HG02870 (cell line): Measurements from ENCODE around the gene SMYD1.

Experiments
- ATAC-seq: cut with Tn5 transposase; IDR thresholded peaks from one replicate; pipeline ENCODE4 v1.9.1; 2021; ENCODE audit warnings: mild to moderate bottlenecking, moderate library complexity; ENCODE audit not compliant: unreplicated experiment

The SMYD1 gene

DNA sequence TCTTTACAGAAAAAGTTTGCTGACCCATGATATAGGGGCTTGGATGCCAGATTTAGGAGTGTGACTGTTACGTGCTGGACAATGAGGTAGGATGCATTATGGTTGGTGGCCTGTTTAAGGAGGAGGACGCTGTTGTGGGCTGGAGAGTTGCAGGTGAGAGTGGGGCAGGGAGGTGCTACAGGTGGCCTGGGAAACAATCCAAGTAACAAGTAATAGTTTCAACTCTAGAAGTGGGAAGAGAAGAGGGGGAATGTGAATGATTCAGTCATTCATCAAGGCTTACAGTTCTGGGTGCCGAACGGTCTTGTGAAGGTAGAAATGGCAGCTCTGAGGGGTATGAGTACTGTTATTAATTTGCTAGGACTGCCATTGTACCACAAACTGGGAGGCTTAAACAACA lies 54.1 kb downstream of the SMYD1 start:
- no peak for ATAC-seq

DNA sequence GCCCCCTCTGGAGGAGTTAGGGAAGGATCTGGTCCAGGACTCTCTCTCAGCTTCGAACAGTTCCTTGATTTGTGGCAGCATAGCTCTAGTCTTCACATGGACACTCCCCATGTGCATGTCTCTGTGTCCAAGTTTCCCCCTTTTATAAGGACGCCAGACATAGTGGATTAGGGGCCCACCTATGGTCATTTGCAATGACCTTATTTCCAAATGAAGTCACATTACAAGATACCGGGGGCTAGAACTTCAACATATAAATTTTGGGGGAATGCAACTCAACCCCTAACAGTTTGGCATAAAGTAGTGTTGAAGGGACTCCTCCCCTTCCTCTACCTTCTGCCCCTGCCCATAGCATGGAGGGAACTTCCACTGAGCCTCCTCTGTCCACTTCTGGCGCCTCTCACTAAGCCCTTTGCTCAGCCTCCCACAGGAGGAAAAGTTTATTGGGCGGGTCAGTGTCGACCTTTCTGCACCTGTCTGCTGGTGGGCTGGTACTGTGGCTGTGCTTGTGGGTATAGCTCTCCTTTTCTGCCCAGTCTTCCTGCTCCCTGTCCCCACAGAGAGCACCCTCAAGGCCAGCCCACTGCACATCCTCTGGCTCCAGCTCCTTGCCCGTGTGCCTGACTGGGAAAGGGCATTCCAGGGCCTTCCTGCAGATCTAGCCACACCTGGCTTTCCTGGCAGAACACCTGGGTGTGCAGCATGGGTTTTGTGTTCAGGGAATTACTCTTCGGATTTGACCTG lies 54.7 kb downstream of the SMYD1 start:
- no peak for ATAC-seq

GRCh38 chr2:88123164-88123974 lies 55.7 kb downstream of the SMYD1 start:
- ATAC-seq, result no peak

DNA sequence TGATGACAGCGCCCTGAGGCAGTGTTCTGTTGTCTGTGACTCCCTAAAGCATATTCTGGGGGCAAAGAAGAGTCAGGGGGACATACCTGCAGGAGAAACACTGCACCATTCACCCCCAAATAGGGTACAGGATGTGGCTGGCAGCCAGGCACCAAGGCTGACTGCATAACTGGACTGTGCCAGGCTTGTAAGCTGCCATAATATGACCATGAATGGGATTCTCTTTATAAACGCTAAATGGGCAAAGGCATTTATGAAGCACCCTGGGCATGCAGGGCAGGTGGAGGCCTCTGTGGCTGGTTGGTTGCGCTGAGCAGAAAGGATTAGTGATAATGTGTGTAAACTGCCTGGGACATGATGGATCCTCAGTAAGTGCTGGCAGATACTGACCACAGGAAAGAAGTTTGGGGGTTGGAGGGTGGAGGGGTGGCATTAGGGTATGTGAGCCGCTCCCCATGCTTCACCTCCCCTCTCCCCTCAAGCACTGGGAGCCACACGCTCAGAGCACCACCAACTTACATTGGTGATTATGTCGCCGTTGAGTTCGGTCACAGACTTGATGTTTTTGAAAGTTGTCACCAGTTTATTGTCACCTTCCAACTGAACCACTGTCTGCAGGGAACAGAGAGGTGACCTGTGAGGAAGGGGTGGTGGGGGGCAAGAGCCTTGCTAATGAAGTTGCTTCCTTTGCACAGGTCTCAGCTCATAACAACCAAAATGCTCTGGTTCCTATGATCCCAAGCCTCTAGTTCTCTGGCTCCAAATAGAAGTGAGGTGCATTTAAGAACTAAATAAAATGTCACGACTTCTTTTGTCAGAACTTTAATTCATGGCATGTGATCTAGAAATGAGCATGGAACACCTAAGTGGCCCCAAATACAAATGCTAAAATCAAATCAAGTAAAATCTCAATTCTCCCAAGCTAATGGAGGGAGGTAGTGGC lies 56.6 kb downstream of the SMYD1 start:
- no peak for ATAC-seq

DNA sequence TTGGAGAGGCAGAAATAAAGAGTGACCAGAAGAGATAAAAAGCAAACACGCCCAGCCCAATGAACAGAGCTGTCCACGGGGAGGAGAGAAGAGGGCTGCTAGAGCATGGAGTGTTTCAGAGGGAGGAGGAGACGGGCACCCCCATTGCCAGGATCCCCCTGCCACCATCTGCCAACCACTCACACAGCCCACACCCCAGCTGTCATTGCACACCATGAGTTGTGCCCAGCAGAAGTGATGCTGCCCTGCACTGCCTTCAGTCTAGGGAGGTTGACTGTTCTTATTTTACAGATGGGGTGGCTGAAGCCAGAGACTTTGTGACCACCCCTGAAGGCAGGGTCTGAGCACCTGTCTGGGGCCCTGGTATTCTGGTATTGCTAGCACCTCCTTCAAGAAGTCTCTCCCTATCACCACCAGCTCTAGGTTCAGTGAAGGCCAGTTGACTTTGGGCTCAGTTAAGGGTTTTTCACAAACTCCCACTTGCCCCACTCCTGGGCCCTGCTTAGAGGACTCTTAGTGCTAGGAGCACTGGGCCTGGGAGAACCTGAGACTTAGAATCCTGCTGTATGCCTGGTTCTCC lies 57.8 kb downstream of the SMYD1 start:
- ATAC-seq, result no peak

- ATAC-seq, result no peak
Observed at GRCh38 chr2:88125924-88126771, 58.5 kb downstream of the SMYD1 start.

DNA sequence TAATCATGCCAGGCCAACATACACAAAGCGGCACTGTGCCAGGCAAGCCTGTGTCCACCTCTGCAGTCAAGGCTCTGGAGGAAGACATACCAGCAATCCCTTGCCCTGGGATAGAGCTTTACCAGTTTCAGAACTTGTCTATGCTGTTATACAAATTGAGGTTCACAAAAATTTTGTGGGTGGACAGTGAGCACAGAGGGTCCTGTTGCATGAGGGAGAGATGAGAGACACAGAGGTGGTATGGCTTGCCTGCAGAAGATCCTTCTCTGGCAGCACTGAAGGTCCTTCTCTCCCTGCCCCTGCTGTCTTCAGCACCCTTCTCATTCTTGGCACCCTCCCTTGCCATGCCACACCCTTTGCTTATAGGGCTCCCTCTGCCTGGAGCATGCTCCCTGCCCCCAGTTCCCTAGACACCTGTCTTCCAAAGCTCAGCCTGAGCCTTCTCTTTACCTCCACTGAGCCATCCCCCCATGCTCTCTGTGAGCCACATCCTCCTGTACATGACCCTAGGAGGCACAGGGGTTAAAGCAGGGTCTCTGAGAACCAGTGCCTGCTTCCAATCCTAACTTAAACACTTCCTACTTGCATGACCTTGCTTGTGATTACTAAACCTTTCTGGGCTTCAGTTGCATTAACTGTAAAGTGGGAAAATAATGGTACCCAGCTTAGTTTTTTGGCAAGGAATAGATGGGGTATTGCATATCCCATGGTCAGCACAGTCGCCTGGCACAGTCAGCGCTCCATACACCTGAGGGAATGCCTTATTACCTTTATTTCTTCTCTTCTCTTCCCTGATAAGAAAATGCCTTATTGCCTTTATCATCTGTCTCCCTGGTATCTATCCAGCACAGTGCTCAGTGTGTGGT lies 59.4 kb downstream of the SMYD1 start:
- ATAC-seq, result no peak

- ATAC-seq, result no peak
Observed at GRCh38 chr2:88127638-88127887, 59.9 kb downstream of the SMYD1 start.

DNA sequence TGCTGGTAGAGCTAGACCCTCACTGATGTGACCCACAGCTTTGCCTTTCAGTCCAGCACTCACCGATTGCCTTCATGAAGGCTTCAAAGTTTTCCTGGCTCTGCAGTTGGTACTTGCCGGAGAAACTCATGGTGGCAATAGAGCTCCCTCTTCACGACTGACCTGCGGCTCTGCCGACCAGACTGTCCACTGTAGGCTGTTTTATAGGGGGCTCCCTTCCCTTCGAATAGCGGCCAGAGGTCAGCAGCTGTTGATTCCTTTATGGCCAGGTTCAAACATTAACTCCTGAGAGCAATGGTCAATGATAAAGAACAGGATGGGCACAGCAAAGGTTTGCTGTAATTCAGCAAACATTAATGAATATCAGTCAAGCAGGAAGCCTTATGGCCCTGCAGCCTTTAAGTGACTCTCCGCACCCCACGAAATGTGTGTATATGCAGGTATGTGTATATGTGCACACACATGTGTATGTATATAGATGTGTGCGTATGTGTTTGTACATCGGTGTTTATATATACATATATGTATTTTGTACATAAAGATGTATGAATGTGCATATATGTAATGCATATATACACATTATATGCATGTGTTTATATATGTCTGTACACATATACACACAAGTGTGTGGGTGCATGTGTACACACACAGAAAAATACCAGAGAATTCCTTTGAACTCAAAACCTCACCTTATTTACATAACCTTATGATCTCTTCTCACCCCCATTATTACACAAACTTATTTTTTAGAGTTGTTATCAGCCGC lies 60.4 kb downstream of the SMYD1 start, which contains the start of gene FABP1:
Gene FABP1 (minus strand): TSS at position 175 of the 766 bp plus-strand sequence. CDS start 45 bp downstream, at position 130.
- no peak for ATAC-seq

DNA sequence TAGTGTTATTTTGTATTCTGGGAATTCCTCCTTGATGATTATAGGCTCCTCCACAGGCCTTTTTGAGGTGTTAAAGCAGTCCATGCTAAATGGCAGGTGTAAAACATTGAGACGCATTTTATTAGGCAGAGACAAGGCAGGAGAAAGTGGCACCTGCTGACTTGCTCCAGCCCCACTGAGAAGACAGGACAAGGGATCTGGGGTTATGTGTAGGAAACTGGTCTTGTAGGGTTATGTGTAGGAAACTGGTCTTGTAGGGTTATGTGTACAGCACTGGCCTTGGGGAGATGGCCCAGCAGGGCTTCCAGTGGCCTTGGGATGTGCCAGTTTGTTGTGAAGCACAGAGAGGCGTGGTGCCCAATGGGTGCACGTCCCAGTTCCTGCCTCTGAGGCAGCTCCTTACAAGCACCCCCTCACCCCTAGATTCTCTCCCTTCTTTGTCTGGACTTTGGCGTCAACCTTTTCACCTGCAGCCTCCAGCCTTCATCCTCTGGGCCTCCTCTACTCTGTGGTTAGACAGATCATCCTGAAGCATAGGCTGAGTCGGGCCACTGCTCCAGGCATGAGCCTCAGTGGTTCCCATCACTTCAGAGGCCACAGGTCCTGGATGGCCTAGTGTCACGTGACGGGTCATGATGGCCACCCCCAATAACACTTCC lies 61.2 kb downstream of the SMYD1 start:
- ATAC-seq, result no peak

DNA sequence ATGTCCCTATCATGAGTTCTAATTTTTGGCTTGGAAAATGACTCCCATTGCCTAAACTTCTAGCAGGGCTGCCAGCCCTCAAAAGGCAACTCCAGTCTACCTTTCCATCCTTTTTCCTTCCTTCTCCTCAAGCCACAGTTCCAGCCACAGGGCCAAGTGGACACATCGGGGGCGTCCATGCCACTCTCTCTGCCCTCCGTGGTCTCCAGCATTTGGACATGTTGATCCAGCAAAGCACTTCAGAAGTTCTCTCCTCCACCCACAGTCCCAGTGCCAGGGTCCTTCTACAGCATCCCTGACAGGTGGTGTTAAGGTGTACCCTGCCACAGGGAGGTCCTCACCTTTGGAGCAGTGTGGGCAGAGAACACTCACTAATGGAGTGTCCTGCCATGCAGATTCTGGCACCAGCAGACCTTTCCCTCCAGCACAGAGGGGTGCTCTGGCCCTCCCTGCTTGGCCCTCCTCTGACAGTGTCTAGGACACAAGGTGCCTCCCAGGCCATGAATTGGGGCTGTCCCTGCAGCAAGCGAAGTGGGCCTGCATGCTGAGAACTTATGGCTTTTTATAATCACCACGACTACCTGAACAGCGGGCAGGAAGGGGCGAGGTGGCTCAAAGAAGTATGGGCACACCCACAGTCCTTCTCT lies 61.8 kb downstream of the SMYD1 start:
- ATAC-seq, result no peak

DNA sequence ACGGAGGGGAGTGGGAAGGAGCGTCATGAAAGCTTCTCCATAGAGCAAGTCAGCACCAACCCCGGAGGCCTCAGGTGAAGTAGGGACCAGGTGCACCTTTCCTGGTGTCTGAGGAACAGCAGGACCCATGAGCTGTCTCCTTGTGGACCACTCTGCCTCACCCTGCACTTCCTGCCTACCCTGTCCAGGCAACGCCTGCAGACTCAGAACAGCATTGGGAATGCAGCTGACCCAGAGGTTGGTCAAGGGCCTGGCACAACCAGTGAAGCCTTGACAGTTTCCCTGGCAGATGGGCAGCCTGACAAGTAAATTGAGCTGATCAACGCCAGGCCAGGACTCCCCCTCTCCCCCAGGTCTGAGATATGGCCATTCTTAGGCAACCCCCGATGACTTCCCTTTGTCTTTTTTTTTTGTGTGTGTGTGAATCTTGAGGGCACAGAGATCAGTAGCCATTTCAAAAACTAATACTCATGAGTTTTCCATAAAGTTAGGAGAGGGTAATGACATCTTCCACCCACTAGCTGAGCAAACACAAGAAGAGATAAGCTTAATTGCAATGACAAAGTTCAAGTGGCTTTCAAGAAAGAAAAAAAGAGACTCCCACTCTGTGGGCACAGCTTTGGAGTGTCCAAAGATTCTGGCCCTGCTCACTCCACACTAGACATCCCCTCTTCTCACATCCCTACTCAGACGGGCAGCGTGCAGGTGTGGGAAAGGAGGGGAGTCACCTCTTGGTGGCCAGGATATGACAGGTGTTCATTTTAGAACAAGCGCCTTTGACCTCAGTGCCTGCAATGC lies 63.8 kb downstream of the SMYD1 start:
- ATAC-seq, result no peak

GRCh38 chr2:88131999-88132368 lies 64.4 kb downstream of the SMYD1 start:
- no peak for ATAC-seq

DNA sequence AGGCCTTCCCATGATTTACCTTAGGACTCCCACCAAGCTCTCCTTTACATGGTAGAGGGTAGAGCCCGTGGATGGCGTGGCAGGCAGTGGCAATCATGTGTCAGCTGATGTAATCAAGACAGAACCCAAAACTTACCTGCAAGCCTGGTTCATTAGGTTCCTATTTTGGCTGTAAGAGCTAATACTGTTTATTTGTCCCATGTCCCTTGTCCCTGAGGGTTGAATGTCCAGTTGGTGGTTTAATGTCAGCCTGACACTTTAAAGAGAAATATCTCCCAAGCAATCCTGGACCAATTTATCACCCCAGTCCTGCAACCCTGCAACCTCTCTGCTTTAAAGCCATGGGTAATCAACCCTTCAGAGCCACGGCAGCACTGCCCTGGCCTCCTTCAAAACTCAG lies 66.2 kb downstream of the SMYD1 start:
- no peak for ATAC-seq

GRCh38 chr2:88136817-88137216 lies 69.2 kb downstream of the SMYD1 start:
- ATAC-seq, result no peak

GRCh38 chr2:88137833-88138232 lies 70.2 kb downstream of the SMYD1 start:
- no peak for ATAC-seq
